Psoas muscle (tissue), 8 donors: Measurements from ENCODE around the gene P2RX2. TPM values are rescaled to one million over a fixed set of nuclear protein-coding genes. Genes with fewer than 3 reads are reported as not detected.

Experiments
- ATAC-seq, 4 donors: fragments of 200-7000 bp; cut with Tn5 transposase; one replicate each; pipeline ENCODE4 v1.9.1; 2020; ENCODE audit warnings: moderate library complexity in 3 of 4, mild to moderate bottlenecking in 2 of 4
- DNase-seq, 2 donors: peaks; one replicate each; pipeline ENCODE4 v3.0.0-alpha.2; 2020
- H3K27ac ChIP-seq: fragments of 200-600 bp; one replicate; pipeline ENCODE4 v1.8.0; 2022
- H3K27me3 ChIP-seq, 3 donors: fragments of 200-600 bp in 1 of 3; one replicate each; pipeline versions ENCODE4 v1.6.1 to v1.8.0; 2013 to 2022; ENCODE audit warnings: low read length in 2 of 3, mild to moderate bottlenecking in 2 of 3, moderate library complexity in 1 of 3; ENCODE audit not compliant: insufficient read depth in 3 of 3
- H3K36me3 ChIP-seq, 2 donors: fragments of 200-600 bp in 1 of 2; one replicate each; pipeline versions ENCODE4 v1.6.1 to v1.8.0; 2013 to 2022; ENCODE audit warnings: low read depth in 1 of 2, mild to moderate bottlenecking in 1 of 2, moderate library complexity in 1 of 2; ENCODE audit not compliant: insufficient read depth in 1 of 2
- H3K4me1 ChIP-seq: fragments of 200-600 bp; one replicate; pipeline ENCODE4 v1.8.0; 2022
- H3K4me3 ChIP-seq: fragments of 200-600 bp; one replicate; pipeline ENCODE4 v1.8.0; 2022; ENCODE audit warnings: mild to moderate bottlenecking
- H3K9me3 ChIP-seq: fragments of 200-600 bp; one replicate; pipeline ENCODE4 v1.8.0; 2022
- CTCF ChIP-seq: fragments of 200-600 bp; IDR thresholded peaks from one replicate; pipeline ENCODE4 v1.8.0; 2022; ENCODE audit warnings: antibody characterized with exemption
- WGBS, 3 donors: extraction: QIAGEN DNeasy Blood & Tissue Kit; methylation state at CpG; one replicate each; pipeline versions ENCODE4 v1.1.6 to v1.1.7; 2013; 5-methylcytosine and 5-hydroxymethylcytosine counted together
- intact Hi-C, 2 donors: fragments of 100-400 bp; cut with DNase I; formaldehyde crosslinking; loops; one replicate each; pipeline versions ENCODE4 v1.11.0 to v1.14.2; 2022
- polyA plus RNA-seq, 3 donors: library from polyadenylated mRNA; stranded (reverse); fragments of 200-250 nt; gene quantifications; one replicate each; pipeline ENCODE4 v1.2.3, GENCODE V29; 2013
- total RNA-seq, 4 donors: library from RNA; stranded (reverse); fragmentation: NEBNext Ultra II Directional in 2 of 4; extraction: Animal tissue kit (Norgen Biotek cat#: 25700) in 2 of 4; gene quantifications; one replicate each; pipeline versions ENCODE4 v1.2.1 to v1.2.4, GENCODE V29; 2021 to 2023
- donor health status: healthy with polysubstance abuse.
- donor health status: DM: no; HTN: no; CAD: no; lungs with moderate emphysema.
- donor health status: Bipolar disorder and iron deficiency.
- donor health status: healthy.
- donor health status: DM: yes; HTN: yes; CAD: no.
- donor health status: DM: no; HTN: no; CAD: no.
- donor health status: DM: no; HTN: no; CAD: no.
- donor health status: DM: yes; HTN: yes; CAD: no.

Gene P2RX2
- total and polyA plus RNA-seq, 7 donors: 0.01 TPM; not detected in 6

- intact Hi-C loops: loop anchor here (5.0 to 10.0 kb wide), 2 partner anchors 198 to 460 kb away; no protein-coding TSS in a partner anchor
- Histone ChIP-seq H3K4me1 (no peaks in the 10 kb centered on the region), H3K27me3 (peaks cover 0 to 69% (median 35%) of the 10 kb centered on the region in 3 donors), H3K36me3 (no peaks in the 10 kb centered on the region), H3K4me3 (no peak overlapping the region), H3K9me3 (peaks cover 10% of the 10 kb centered on the region), H3K27ac (no peak overlapping the region)
- ATAC-seq (peak; percentile 57 to 84 (median 72)), DNase-seq (peak; percentile 82 to 87)
- TF ChIP-seq CTCF: peak; percentile 72
- 21 to 25% (median 21%) methylated on average over 18 of the region's 18 CpGs for WGBS, 3 donors
Measured at GRCh38 chr12:132614861-132615578, 3.6 kb upstream of the P2RX2 start.

- ATAC-seq (peak in 1 of 4 donors; percentile 32), DNase-seq (peak in 1 of 2 donors; percentile 31)
Measured at GRCh38 chr12:132615579-132616038, 3.0 kb upstream of the P2RX2 start.

DNA sequence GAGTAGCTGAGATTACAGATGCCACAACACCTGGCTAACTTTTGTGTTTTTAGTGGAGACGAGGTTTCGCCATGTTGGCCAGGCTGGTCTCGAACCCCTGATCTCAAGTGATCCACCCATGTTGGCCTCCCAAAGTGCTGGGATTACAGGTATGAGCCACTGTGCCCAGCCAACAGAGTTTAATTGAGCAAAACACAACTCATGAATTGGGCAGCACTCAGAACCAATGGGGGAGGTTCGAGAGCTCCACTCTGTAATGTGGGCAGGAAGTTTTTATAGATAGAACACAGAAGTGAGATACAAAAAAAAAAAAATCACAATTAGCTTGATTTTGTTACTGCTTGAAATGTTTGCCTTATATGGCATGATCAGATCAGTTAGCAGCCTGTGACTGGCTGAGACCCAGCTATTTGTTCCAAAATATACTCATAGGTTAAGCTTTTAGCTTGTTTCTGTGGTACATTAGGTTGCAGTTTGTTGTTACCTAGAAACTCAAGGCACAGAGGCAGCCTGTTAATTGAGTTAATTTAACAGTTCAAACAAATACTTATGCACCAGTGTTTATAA, 1.4 kb upstream of the P2RX2 start:
- no peak overlapping the region for H3K27ac ChIP-seq
- no peak for TF ChIP-seq CTCF
- no peaks in the 10 kb centered on the region for H3K4me1 ChIP-seq
- DNase-seq (no peak), ATAC-seq (no peak)
- intact Hi-C loops: loop anchor here in 1 of 2 donors (5.0 to 10.0 kb wide), 2 partner anchors 200 to 462 kb away; no protein-coding TSS in a partner anchor
- H3K27me3 ChIP-seq: peaks cover 0 to 57% (median 32%) of the 10 kb centered on the region in 3 donors
- H3K9me3 ChIP-seq: peaks cover 10% of the 10 kb centered on the region
- WGBS, 3 donors: 88 to 92% (median 92%) methylated on average over 4 of the region's 4 CpGs
- H3K4me3 ChIP-seq: no peak overlapping the region
- no peaks in the 10 kb centered on the region for H3K36me3 ChIP-seq

More at GRCh38 chr12:132615579-132616038, 3.0 kb upstream of the P2RX2 start:
- intact Hi-C loops: loop anchor here in 1 of 2 donors (5.0 to 10.0 kb wide), 2 partner anchors 198 to 461 kb away; no protein-coding TSS in a partner anchor
- Histone ChIP-seq H3K27ac (no peak overlapping the region), H3K36me3 (no peaks in the 10 kb centered on the region), H3K9me3 (peaks cover 10% of the 10 kb centered on the region), H3K4me1 (no peaks in the 10 kb centered on the region), H3K4me3 (no peak overlapping the region), H3K27me3 (peaks cover 0 to 69% (median 34%) of the 10 kb centered on the region in 3 donors)
- 71 to 74% (median 74%) methylated on average over 16 of the region's 16 CpGs for WGBS, 3 donors
- no peak for TF ChIP-seq CTCF

DNA sequence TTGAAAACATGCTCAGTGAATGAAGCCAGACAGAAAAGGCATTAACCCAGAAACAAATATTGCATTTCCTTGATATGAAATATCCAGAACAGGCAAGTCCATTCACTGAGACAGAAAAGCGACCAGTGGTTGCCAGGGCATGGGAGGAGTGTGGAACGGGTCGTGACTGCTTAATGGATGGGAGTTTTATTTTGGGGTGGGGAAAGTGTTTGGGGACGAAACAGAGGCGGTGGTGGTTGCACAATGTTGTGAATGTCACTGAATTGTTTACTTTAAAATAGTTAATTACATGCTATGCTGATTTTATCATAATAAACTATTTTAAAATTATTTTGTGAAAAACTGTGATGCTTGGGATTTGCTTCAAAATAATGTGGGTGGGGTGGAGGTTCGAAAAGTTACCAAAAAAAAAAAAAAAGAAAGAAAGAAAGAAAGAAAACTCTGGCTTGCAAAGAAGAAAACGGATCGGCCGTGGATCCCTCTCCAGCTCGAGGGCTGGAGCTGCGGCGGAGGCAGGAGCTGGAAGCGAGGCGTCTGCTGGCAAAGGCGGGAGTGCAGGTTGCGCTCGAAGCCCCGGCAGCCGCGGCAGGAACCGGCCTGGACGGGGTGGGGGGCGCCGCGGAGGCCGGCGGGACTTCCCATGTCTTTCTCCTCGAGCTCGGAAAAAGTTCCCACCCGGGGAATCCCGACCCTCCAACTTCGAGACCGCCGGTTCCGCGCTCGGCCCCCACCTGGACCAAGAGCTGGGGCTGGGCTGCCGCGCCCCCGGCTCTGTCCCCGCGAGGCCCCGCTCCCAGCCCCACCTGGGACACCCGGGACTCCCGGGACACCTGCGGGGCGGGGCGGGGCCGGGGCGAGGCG, 524 bp upstream of the P2RX2 start:
- H3K4me3 ChIP-seq: no peak overlapping the region
- H3K27ac ChIP-seq: no peak overlapping the region

More for the DNA sequence above, 524 bp upstream of the P2RX2 start:
- H3K4me1 ChIP-seq: peaks cover 3% of the 10 kb centered on the region
- TF ChIP-seq CTCF: no peak
- intact Hi-C loops: loop anchor here in 1 of 2 donors (5.0 to 10.0 kb wide), 2 partner anchors 201 to 463 kb away; no protein-coding TSS in a partner anchor
- peaks cover 0 to 54% (median 32%) of the 10 kb centered on the region in 3 donors for H3K27me3 ChIP-seq
- peak in 1 of 2 donors; percentile 27 for DNase-seq
- H3K9me3 ChIP-seq: peaks cover 7% of the 10 kb centered on the region
- WGBS, 3 donors: 6 to 14% (median 10%) methylated on average over 26 to 51 of the region's 51 CpGs
- no peak for ATAC-seq
- H3K36me3 ChIP-seq: no peaks in the 10 kb centered on the region
